Activated CD4-positive, alpha-beta T cell treated with anti-CD3 and anti-CD28 coated beads for 1 hour (primary cell): ENCODE results near the gene PID1.
"Not testable (repeated sequence)": the region's sequence is repeated elsewhere in the genome, so short reads cannot be mapped to it uniquely, and the experiment has no call there.

Experiments
- DNase-seq: peaks from one replicate; pipeline ENCODE4 v3.0.0-alpha.2; 2020

Gene PID1

GRCh38 chr2:229206548-229206947 lies 64.5 kb downstream of the PID1 start:
- no peak for DNase-seq

GRCh38 chr2:229205704-229206103 lies 65.4 kb downstream of the PID1 start:
- DNase-seq, result no peak

DNA sequence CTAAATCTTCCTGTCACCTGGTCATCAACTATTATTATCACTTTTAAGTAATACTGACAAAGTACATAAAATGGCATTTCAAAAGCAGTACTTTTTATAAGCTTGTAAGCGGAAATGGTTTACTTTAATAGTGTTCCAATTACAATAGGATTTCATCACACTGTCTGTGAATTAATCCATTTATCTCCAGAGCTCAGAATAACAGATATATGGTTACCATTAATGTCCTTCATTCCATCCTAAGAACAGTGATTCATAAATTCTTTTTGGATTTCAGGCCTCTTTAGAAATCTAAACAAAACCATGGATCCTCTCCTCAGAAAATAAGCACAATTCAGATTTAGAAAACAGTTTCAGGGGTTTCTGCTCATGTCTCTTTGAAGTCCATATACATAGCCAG lies 68.4 kb downstream of the PID1 start:
- no peak for DNase-seq

DNA sequence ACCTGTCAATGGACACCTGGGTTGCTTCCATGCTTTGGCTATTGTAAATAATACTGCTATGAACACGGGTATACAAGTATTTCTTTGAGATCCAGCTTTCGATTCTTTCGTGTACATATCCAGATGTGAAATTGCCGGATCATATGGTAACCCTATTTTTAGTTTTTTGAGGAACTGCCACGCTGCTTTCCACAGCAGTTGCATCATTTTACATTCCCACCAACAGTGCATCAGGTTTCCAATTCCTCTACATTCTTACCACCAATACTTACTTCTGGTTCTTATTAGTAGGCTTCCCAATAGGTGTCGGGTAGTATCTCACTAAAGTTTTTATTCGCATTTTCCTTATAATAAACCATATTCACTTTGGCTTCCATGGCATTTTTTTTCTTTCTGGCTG lies 69.6 kb downstream of the PID1 start:
- DNase-seq, result no peak

DNA sequence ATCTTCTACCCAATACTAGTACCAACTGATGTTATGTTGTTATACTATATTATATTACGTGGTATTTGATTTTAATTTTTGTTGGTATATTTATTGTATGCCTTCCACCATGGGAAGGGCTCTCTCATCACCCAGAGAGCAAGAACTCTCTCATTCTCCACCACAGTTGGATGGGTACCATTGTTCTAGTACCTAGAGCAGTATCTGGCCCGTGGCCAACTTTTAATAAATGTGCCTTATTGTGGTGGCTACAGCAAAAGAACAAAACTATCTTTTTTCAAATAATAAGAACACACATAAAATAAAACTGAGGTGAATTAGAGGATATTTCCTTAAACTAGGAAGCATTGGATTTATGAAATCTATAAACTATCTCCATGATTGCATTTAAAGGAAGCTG lies 71.8 kb downstream of the PID1 start:
- DNase-seq, result no peak

DNA sequence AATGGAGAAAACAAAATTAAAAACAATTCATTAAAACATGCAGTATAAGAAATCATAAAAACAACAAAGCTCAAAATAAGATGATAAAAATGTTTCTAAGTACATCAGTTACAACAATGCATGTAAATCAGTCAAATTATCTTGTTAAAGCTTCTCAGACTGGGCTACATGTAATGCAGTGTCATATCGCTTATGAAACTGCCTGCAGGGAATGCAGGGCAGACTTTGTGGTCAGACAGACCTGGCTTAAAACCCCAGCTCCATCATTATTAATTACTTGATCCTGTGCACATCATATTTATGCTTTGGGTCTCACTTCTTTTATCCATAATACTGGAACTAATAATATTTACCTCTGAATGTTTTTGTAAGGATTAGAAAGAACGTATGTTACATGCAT lies 74.6 kb downstream of the PID1 start:
- DNase-seq, result no peak

- no peak for DNase-seq
Measured at GRCh38 chr2:229195346-229195947, 75.6 kb downstream of the PID1 start.

- DNase-seq, result no peak
Measured at GRCh38 chr2:229193281-229193680, 77.8 kb downstream of the PID1 start.

DNA sequence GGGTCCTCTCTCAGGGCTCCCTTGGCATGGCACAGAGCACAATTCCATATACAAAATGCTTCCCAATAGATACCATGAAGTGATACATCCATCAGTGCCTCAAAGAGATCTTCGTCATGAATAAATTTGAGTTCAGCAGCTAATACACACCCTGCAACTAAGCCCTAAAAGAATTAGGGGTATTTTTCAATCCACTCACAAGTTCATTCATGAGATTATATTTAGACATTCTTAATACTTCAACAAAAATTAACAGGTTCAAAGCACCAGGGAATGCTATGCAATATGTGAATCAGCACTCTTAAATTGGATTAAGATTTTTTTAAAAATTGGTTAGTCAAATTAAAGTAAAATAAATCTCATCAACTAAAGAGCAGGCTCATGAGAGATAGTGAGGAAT lies 79.7 kb downstream of the PID1 start:
- no peak for DNase-seq

- not testable (repeated sequence) for DNase-seq
Measured at GRCh38 chr2:229187123-229187522, 84.0 kb downstream of the PID1 start.

GRCh38 chr2:229181641-229182040 lies 89.4 kb downstream of the PID1 start:
- no peak for DNase-seq

- DNase-seq, result no peak
Measured at GRCh38 chr2:229180658-229181057, 90.4 kb downstream of the PID1 start.

DNA sequence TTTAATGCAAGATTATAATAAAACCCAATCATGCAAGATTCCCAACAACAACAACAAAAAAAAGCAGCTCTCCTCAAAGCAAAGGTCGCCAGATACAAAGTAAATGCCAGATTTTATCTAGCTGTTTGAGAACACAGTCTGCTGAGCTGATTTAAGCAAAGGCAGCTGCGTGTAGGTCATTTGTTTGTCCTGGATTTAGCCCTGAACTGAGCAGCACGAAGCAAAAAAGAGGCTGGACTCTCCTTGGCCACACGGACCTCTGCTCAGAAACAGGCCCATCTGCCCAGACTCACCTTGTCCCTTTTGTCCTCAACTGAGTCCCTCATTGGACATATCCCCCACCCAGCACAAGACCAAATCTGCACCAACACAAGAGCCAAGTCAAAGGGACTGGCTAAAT lies 91.5 kb downstream of the PID1 start:
- no peak for DNase-seq

DNA sequence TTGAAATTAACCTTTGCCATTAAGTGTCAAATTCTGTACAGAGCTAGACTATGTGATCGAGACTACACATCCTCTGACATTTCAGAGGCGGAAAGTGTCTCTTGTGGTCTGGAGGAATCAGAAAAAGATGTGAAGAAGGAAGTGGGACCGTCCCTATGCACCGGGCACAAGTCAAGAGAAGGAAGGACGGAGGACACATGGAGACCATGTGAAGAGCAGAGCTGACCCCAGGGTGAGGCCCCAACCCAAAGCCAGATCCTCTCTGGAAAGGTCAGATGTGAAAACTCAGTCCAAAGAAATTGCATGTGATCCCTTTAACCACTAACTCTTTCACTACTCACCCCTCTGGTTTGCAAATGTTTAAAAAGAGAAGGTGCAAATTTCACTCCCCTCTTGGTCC lies 92.4 kb downstream of the PID1 start:
- no peak for DNase-seq

- no peak for DNase-seq
Measured at GRCh38 chr2:229178117-229178516, 93.0 kb downstream of the PID1 start.

GRCh38 chr2:229176136-229176535 lies 95.0 kb downstream of the PID1 start:
- DNase-seq, result no peak

DNA sequence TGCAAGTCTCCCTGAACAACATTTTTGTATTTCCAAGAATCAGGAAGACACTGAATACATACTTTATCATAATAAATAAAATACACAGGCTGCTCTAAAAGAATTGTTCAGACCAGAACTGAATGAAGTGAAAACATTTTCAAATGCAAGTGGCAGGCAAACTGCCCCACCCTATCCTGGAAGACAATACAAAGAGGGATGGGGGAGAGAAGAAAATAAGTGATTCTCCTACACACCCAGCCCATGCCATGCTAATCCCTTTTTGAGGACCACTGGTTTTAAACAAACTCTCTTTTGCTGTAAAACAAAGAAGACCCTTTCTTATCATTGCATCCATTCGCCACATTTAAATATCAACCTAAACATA lies 95.6 kb downstream of the PID1 start:
- no peak for DNase-seq

DNA sequence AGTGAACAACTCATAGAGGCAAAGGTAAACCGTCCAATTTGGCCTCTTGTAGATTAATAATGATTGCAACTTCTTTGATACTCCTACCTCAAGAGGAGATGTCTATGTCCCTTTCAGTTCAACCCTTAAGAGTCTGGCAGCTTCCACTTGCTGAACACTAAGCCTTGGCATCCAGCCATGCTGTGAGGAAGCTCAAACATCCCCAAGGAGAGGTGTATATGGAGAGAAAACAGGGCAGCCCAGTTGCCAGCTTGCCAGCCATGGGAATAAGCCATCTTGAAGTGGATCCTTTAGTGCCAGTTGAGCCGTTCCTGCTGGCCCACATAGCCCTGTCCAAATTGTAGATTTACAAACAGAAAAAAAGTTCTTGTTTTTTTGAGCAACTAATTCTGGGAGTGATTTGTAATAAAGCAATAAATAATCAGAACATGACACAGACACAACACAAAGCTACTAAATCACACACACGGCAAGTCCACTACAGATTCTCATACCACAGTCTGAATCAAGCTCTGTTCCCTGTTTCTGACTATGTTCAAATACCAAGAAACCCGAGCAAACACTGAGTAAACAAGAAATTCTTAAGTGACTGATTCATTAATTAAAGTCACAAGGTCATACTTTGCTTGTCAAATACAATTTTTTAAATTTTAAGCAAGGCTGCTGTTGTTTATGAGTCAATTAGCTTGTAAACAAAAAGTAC lies 96.1 kb downstream of the PID1 start:
- DNase-seq, result no peak

GRCh38 chr2:229173825-229174359 lies 97.2 kb downstream of the PID1 start:
- DNase-seq, result no peak

GRCh38 chr2:229170916-229171315 lies 100.2 kb downstream of the PID1 start:
- DNase-seq, result no peak

- DNase-seq, result no peak
Measured at GRCh38 chr2:229170171-229170570, 100.9 kb downstream of the PID1 start.

DNA sequence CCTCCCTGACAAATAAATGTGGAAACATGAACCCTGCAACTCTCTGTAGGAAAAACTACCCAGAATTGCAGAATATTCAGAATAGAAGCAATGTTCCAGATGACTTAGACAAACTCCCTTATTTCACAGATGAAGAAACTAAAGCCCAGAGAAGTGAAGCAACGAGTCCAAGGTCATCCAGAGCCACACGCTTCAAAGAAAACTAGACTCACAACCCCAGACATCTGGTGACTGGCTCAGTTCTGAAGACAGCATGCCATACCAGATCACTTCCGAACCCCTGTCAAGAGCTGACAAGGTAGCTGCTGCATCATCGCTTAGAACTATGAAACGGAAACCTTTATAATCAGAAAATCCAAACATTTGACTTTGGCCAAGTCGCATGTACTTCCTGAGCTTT lies 101.3 kb downstream of the PID1 start:
- DNase-seq, result no peak

- no peak for DNase-seq
Measured at GRCh38 chr2:229164545-229165249, 106.4 kb downstream of the PID1 start.

GRCh38 chr2:229163893-229164292 lies 107.2 kb downstream of the PID1 start:
- DNase-seq, result no peak
